ENCODE results near the gene TTF1. TPM values are rescaled to one million over a fixed set of nuclear protein-coding genes. Genes with fewer than 3 reads are reported as not detected.

The TTF1 gene
- total RNA-seq, 4 donors from 2014 or later, result 7.7 to 19.7 (median 9.1) TPM

DNA sequence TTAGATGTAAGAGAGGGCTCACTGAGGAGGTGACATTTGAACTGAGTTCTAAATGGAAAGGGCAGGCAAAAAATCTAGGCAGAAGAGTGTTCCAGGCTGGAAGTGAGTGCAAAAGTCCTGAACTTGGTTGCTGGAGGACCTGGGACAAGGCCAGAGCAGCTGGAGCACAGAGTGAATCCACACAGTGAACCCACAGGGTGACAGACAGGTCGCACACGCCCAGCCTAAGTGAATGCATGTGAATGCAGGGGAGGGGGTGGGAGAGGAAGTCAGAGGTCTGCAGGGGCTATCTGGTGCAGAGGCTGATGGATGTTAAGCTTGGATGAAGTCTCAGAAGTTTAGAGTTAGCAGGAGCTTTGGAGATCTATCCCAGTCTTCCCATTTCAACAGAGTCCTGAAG lies 556 bp upstream of the TTF1 start:
- H3K4me1 ChIP-seq, result peaks cover 49% of the 10 kb centered on the region
- DNase-seq (ENCODE audit: low spot score in 2 of 2), result no peak
- H3K4me3 ChIP-seq, result peak overlapping the region; percentile 86
- H3K27ac ChIP-seq, result no peak overlapping the region
- H3K27me3 ChIP-seq, result peaks cover 24% of the 10 kb centered on the region
- TF ChIP-seq POLR2AphosphoS5 (IDR thresholded peaks at IDR 0.05) (no peak), POLR2A (IDR thresholded peaks at IDR 0.05) (no peak), EP300 (IDR thresholded peaks at IDR 0.05) (no peak)
- TF ChIP-seq, protein P1, sequence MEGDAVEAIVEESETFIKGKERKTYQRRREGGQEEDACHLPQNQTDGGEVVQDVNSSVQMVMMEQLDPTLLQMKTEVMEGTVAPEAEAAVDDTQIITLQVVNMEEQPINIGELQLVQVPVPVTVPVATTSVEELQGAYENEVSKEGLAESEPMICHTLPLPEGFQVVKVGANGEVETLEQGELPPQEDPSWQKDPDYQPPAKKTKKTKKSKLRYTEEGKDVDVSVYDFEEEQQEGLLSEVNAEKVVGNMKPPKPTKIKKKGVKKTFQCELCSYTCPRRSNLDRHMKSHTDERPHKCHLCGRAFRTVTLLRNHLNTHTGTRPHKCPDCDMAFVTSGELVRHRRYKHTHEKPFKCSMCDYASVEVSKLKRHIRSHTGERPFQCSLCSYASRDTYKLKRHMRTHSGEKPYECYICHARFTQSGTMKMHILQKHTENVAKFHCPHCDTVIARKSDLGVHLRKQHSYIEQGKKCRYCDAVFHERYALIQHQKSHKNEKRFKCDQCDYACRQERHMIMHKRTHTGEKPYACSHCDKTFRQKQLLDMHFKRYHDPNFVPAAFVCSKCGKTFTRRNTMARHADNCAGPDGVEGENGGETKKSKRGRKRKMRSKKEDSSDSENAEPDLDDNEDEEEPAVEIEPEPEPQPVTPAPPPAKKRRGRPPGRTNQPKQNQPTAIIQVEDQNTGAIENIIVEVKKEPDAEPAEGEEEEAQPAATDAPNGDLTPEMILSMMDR (IDR thresholded peaks at IDR 0.05), result no peak
- no peaks in the 10 kb centered on the region for H3K9me3 ChIP-seq
- peaks cover 10% of the 10 kb centered on the region for H3K36me3 ChIP-seq
- WGBS, result 84% methylated on average over 2 of the region's 2 CpGs

DNA sequence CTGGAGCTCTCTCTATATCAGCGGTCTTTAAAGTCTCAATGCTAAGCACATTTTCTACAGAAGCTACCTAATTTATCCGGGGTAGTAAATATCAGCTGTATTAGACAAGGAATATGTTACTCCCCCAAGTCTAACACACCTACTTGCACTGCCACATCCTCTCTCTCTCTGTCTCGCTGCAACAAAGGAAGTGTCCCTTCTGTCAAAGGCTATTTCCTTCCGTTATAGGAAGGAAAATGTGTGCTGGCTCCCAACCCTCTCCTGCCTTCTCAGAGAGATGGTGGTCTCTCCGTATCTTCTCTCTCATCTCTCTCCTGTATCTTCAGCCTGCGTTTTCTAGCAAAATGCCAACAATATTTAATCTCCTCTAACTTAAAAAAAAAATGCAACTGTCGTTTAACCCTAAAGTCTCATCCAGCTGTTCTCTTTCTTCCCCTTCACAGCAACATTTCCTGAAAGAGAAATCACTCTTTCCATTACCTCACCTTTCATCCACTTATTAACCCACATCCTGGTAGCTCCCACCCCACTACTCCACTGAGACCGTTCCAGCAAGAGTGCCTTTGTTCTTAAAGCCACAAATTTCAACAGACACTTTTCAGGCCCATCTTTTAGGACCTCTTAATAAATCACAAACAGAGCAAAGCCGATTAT lies 2.3 kb downstream of the TTF1 start:
- DNase-seq (ENCODE audit: low spot score in 2 of 2), result no peak
- 54% methylated on average over 9 of the region's 9 CpGs for WGBS
- H3K27me3 ChIP-seq, result no peaks in the 10 kb centered on the region
- peaks cover 28% of the 10 kb centered on the region for H3K4me1 ChIP-seq
- peaks cover 37% of the 10 kb centered on the region for H3K36me3 ChIP-seq
- H3K9me3 ChIP-seq, result no peaks in the 10 kb centered on the region
- no peak overlapping the region for H3K4me3 ChIP-seq
- TF ChIP-seq POLR2AphosphoS5 (IDR thresholded peaks at IDR 0.05), result no peak
- no peak for TF ChIP-seq POLR2A (IDR thresholded peaks at IDR 0.05)
- TF ChIP-seq EP300 (IDR thresholded peaks at IDR 0.05), result no peak
- TF ChIP-seq, protein P1 (IDR thresholded peaks at IDR 0.05), result no peak
- H3K27ac ChIP-seq, result no peak overlapping the region

DNA sequence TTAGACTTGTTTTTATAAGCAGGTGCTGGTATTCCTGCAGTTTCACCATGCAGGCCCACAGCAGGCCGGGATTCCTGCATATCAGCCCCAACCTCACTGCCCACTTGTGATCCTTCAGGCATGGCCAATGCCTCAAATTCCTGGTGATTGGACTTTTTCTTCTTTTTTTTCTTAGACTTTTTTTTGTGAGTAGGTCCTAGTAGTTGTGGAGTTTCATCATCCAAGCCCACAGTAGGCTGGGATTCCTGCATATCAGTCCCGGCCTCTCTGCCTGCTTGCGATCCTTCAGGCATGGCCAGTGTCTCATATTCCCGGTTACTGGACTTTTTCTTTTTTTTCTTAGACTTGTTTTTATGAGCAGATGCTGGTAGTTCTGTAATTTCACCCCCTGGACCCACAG lies 4.8 kb downstream of the TTF1 start:
- peaks cover 21% of the 10 kb centered on the region for H3K4me1 ChIP-seq
- DNase-seq (ENCODE audit: low spot score in 2 of 2), result no peak
- peaks cover 62% of the 10 kb centered on the region for H3K36me3 ChIP-seq

DNA sequence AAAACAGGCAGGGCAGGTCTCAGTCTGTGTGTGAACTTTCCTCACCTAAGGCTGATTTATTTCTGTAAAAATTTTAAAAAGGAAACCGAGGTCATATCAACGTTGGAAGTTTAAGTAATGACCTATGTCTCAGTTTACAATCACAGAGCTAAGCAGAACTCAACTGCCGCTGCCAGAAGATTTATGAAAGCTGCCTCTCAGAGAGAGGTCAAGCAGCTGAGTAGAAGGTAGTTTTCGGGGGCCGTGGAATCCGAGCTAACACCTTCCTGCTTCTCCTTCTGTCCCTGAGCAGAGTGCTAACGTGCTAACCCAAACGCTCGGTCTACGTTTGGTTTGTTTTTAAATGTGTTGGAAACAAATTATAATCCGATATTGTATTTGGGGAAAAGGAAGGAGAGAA lies 11.1 kb downstream of the TTF1 start:
- Histone ChIP-seq H3K4me1 (no peaks in the 10 kb centered on the region), H3K27me3 (no peaks in the 10 kb centered on the region), H3K27ac (no peak overlapping the region), H3K9me3 (no peaks in the 10 kb centered on the region), H3K4me3 (no peak overlapping the region), H3K36me3 (peaks cover 97% of the 10 kb centered on the region)
- no peak for DNase-seq (ENCODE audit: low spot score in 2 of 2)
- whole genome bisulfite sequencing, result 85% methylated on average over 11 of the region's 11 CpGs
- TF ChIP-seq EP300 (IDR thresholded peaks at IDR 0.05), result no peak
- TF ChIP-seq, protein P1 (IDR thresholded peaks at IDR 0.05), result no peak
- no peak for TF ChIP-seq POLR2A (IDR thresholded peaks at IDR 0.05)
- no peak for TF ChIP-seq POLR2AphosphoS5 (IDR thresholded peaks at IDR 0.05)

More for the DNA sequence above, 4.8 kb downstream of the TTF1 start:
- H3K27me3 ChIP-seq, result no peaks in the 10 kb centered on the region
- TF ChIP-seq POLR2A (IDR thresholded peaks at IDR 0.05), result no peak
- no peak for TF ChIP-seq POLR2AphosphoS5 (IDR thresholded peaks at IDR 0.05)
- TF ChIP-seq EP300 (IDR thresholded peaks at IDR 0.05), result no peak
- TF ChIP-seq, protein P1 (IDR thresholded peaks at IDR 0.05), result no peak
- no peak overlapping the region for H3K4me3 ChIP-seq
- WGBS, result 91% methylated on average over 4 of the region's 4 CpGs
- no peaks in the 10 kb centered on the region for H3K9me3 ChIP-seq
- no peak overlapping the region for H3K27ac ChIP-seq

DNA sequence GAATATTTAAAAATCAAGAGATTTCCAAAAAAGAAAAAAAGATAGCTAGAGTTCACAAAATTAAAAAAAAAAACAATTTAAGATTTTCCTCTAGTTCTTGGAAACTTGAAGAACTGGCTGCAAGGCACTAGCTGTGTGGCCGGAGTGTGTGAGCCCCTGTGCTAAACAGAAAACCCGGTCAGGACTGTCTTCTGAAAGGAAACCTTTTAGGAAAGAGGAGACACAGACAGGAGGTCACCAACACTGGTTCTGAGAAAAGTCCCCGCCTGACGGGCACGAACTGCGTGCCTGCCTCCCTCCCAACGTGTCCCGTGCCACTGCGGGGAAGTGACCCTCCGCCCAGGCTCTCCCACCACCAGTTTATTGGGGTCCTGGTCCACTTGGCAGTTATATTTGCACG lies 15.2 kb downstream of the TTF1 start:
- H3K4me1 ChIP-seq, result no peaks in the 10 kb centered on the region
- no peaks in the 10 kb centered on the region for H3K9me3 ChIP-seq
- no peak overlapping the region for H3K4me3 ChIP-seq
- DNase-seq (ENCODE audit: low spot score in 2 of 2), result no peak
- 95% methylated on average over 11 of the region's 11 CpGs for WGBS
- no peak overlapping the region for H3K27ac ChIP-seq
- H3K36me3 ChIP-seq, result peaks cover 97% of the 10 kb centered on the region
- TF ChIP-seq POLR2AphosphoS5 (IDR thresholded peaks at IDR 0.05), result no peak
- TF ChIP-seq POLR2A (IDR thresholded peaks at IDR 0.05), result no peak
- TF ChIP-seq, protein P1 (IDR thresholded peaks at IDR 0.05), result no peak
- TF ChIP-seq EP300 (IDR thresholded peaks at IDR 0.05), result no peak
- no peaks in the 10 kb centered on the region for H3K27me3 ChIP-seq
